IPS-11a (cell line): ENCODE measurements around the gene FCAR.
"Not testable (repeated sequence)": the region's sequence is repeated elsewhere in the genome, so short reads cannot be mapped to it uniquely, and the experiment has no call there.

ENCODE experiments used
- H3K4me3 ChIP-seq: one replicate; pipeline ENCODE4 v1.5.1; 2013; ENCODE audit warnings: low read depth, low read length, control low read depth

The FCAR gene

GRCh38 chr19:54893406-54893805 is 19.4 kb downstream of the FCAR start:
- no peak overlapping the region for H3K4me3 ChIP-seq

DNA sequence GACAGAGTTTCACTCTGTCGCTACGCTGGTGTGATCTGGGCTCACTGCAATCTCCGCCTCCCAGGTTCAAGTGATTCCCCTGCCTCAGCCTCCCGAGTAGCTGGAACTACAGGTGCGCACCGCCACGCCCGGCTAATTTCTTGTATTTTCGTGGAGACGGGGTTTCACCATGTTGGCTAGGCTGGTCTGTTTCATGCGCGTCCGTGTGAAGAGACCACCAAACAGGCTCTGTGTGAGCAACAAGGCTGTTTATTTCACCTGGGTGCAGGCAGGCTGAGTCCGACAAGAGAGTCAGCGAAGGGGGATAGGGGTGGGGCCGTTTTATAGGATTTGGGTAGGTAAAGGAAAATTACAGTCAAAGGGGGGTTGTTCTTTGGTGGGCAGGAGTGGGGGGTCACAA is 20.1 kb downstream of the FCAR start:
- H3K4me3 ChIP-seq = not testable (repeated sequence)

DNA sequence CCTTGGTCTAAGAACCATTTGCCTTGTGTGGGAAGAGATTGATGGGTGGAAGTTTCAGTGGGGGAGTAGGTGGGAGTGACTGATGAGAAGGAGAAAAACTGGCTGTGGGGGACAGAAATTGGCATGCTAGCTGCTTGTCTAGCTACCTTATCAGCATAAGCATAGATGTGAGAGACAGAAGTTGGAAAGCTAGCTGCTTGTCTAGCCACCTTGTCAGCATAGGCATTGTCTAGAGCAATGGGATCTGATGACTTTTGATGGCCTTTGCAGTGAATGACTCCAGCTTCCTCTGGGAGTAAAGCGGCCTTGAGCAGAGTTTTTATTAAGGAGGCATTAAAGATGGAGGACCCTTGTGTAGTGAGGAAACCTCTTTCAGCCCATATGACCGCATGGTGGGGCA is 22.0 kb downstream of the FCAR start:
- H3K4me3 ChIP-seq = no peak overlapping the region

GRCh38 chr19:54898685-54899084 is 24.6 kb downstream of the FCAR start:
- H3K4me3 ChIP-seq = not testable (repeated sequence)

DNA sequence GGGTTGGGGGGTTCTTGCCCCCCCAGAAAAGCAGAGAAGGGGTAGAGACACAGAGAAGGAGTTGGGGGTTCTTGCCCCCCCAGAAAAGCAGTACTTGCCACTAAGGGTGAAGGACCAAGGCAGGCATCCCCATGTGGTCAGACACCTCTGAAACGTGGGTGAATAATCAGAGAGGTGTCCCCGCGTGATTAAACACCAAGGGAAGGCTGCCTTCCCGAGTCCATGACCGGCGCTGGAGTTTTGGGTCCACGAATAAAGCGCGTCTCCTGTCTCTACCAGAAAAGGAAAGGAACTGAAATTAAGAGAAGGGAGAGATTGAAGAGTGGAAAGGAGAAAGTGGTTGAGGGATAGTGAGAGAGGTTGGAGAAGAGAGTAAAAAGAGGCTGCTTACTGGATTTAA is 25.6 kb downstream of the FCAR start:
- H3K4me3 ChIP-seq = not testable (repeated sequence)

- H3K4me3 ChIP-seq = not testable (repeated sequence)
Measured at GRCh38 chr19:54901153-54901552, 27.1 kb downstream of the FCAR start.

- no peak overlapping the region for H3K4me3 ChIP-seq
Measured at GRCh38 chr19:54902061-54902460, 28.0 kb downstream of the FCAR start.

- H3K4me3 ChIP-seq = no peak overlapping the region
Measured at GRCh38 chr19:54903303-54903702, 29.3 kb downstream of the FCAR start.

- H3K4me3 ChIP-seq = not testable (repeated sequence)
Measured at GRCh38 chr19:54904261-54904660, 30.2 kb downstream of the FCAR start.

- H3K4me3 ChIP-seq = no peak overlapping the region
Measured at GRCh38 chr19:54905421-54905802, 31.4 kb downstream of the FCAR start.

DNA sequence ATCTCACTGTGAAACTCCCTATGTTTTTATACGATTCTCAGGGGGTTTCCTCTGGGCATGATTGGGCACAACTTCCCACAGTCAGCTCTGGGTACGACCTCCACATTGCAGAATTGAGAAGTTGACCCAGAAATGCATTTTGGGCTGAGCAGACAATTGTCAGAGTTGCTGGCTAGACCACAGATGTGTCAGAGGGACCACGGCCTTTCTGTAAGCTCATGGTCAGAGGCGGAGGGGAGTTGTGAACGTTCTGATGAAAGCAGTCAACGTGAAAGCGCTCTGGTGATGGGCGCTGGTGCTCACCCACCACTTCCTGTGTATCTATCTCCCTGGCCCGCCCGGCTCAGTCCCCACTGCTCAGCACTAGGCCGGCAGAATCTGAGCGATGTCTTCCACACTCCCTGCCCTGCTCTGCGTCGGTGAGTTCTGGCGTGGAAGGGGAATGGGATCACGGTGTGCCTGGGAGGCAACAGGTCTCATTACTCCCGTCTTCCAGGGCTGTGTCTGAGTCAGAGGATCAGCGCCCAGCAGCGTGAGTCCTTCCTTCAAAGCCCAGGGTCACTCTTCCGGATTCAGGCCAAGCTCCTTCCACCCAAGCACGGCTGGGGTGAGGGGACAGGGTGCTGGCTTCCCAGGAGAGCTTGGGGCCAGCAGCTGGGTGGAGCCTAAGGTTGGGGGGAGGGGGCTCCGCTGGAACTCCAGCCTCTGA is 31.9 kb downstream of the FCAR start, which contains the start of gene NCR1:
TSS of gene NCR1 (plus strand) at position 346 of the 709 bp plus-strand sequence. CDS start at position 386, 40 bp downstream.
- no peak within 1 kb of the TSS for H3K4me3 ChIP-seq

DNA sequence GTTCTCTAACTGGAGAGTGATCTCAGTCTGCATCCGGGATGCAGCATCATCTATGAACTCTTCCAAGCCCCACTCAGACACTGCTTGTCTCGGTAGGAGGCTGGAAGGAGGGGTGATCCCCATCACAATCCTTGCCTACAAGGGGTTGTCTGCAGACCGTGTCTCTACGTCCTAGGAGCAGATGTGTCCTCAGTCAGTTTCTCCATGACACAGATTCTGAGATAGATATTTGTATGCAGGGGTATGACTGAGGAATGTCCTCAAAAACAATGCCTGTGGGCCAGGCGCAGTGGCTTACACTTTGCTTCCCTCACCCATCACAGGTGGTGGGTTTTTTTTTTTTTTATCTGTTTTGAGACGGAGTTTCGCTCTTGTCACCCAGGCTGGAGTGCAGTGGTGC is 32.8 kb downstream of the FCAR start:
- no peak overlapping the region for H3K4me3 ChIP-seq

- H3K4me3 ChIP-seq = not testable (repeated sequence)
Measured at GRCh38 chr19:54907899-54908298, 33.9 kb downstream of the FCAR start.

GRCh38 chr19:54916822-54917221 is 42.8 kb downstream of the FCAR start:
- no peak overlapping the region for H3K4me3 ChIP-seq

DNA sequence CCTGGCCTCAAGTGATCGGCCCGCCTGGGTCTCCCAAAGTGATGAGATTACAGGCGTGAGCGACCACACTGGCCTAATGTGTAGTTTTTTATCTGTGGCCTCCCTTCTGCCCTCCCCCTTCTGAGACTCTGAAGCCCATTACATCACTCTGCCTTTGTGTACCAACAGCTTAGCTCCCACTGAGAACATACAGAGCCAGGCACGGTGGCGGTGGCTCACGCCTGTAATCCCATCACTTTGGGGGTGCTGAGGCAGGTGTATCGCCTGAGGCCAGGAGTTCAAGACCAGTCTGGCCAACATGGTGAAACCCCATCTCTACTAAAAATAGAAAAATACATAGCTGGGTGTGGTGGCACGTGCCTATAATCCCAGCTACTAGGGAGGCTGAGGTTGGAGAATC is 44.5 kb downstream of the FCAR start:
- no peak overlapping the region for H3K4me3 ChIP-seq

GRCh38 chr19:54919646-54920563 is 45.9 kb downstream of the FCAR start:
- H3K4me3 ChIP-seq = not testable (repeated sequence)

- no peak overlapping the region for H3K4me3 ChIP-seq
Measured at GRCh38 chr19:54921082-54921481, 47.0 kb downstream of the FCAR start.

DNA sequence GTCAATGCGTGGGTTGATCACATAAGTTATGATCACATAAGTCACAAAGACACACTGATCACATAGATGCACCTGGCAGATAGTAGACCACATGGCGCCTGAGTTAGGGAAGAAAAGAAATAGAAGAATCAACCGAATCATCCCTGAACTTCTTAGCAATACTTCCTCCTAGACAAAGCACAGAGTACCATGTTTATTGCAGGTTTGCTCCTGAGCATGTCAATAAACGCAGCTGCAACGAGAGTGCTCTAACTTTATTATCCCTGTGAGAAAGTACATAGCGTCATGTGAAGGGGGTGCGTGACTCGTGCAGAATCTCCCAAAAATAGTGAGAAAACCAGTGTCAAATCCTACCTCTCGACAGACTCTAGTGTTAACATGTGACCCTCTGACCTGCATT is 49.2 kb downstream of the FCAR start:
- H3K4me3 ChIP-seq = no peak overlapping the region

DNA sequence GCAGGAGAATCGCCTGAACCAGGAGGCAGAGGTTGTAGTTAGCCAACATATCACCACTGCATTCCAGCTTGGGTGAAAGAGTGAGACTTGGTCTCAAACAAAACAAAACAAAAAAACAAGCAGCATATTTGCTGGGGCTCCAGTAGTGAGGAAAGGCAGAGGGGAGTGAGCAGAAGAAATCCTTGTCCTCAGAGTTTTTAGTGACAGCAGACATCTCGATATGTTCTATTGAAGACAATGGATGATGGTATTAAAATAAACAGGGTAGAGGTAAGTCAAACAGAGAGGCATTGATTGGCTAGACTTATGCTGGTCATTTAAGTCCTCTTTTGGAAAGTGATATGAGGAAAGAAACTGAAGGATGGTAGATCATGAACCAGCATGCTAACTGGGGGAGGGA is 54.3 kb downstream of the FCAR start:
- no peak overlapping the region for H3K4me3 ChIP-seq

- no peak overlapping the region for H3K4me3 ChIP-seq
Measured at GRCh38 chr19:54937926-54938325, 63.9 kb downstream of the FCAR start.

GRCh38 chr19:54938906-54939305 is 64.9 kb downstream of the FCAR start:
- no peak overlapping the region for H3K4me3 ChIP-seq

DNA sequence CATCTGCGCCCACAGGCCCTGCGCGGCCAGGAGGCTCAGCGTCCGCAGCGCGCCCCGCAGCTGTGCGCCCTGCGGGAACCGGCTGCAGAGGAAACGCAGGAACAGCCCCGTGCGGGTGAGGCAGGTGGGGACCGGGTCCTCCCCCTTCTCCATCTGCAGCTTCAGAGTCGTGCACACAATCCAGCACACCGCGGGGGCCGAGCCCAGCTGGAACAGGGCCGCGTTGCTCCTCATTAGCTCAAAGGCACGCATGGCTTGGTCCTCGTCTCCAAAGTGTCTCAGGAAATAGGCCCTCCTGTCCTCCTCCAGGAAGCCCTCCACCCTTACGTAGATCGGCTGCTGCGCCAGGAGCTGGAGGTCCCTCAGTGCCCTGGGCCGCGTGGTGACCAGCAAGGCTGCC is 65.5 kb downstream of the FCAR start:
- not testable (repeated sequence) for H3K4me3 ChIP-seq
